Measurements from ENCODE around the gene ANKRD10.

Gene ANKRD10

DNA sequence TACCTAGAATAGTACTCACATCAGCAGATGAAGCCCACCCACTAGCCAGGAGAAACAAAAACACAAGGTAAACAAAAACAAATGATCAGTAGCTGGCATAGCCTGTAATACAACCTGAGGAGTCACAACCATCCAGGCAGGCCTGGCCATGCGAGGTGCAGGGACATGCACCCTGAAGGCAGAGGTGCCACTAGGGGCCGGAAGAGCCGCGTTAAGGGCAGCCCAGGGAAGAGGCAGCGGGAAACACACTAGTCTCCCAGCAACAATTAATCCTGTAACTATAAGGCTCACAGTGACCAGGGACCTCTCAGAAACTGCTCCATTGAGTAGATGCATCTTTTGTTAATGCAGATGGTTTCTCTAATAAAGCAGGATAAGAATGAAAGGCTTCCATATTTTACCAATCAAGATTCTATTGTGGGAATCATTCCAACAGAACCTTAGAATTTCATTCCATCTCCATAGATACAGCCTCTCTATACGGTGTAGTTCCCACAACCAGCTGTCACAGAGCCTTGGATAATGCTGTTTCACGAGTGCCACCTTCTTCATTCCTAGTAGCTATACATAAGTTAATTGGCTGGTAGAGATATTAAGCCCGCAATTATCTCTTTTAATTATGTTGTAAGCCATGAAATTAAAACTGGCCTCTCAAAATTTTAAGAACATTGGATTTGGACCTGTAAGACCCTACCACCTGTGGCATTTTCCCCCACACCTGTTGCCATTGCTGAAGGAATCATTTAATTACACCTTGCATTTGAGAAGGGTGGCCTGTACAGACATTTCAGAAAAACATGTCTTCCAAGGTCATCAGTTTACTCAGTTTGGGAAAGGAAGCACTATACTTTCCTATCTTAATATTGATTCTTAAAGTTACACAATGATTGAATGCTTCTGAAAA lies 28.7 kb downstream of the ANKRD10 start:
- CTCF ChIA-PET = no interaction called here
- TF ChIP-seq, protein P1, sequence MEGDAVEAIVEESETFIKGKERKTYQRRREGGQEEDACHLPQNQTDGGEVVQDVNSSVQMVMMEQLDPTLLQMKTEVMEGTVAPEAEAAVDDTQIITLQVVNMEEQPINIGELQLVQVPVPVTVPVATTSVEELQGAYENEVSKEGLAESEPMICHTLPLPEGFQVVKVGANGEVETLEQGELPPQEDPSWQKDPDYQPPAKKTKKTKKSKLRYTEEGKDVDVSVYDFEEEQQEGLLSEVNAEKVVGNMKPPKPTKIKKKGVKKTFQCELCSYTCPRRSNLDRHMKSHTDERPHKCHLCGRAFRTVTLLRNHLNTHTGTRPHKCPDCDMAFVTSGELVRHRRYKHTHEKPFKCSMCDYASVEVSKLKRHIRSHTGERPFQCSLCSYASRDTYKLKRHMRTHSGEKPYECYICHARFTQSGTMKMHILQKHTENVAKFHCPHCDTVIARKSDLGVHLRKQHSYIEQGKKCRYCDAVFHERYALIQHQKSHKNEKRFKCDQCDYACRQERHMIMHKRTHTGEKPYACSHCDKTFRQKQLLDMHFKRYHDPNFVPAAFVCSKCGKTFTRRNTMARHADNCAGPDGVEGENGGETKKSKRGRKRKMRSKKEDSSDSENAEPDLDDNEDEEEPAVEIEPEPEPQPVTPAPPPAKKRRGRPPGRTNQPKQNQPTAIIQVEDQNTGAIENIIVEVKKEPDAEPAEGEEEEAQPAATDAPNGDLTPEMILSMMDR (IDR thresholded peaks at IDR 0.05; ENCODE audit: control extremely low read depth, extremely low read depth, low read depth, missing control alignments) = no peak
- POLR2A ChIA-PET = no interaction called here
- DNase-seq (ENCODE audit: extremely low spot score) = no peak

DNA sequence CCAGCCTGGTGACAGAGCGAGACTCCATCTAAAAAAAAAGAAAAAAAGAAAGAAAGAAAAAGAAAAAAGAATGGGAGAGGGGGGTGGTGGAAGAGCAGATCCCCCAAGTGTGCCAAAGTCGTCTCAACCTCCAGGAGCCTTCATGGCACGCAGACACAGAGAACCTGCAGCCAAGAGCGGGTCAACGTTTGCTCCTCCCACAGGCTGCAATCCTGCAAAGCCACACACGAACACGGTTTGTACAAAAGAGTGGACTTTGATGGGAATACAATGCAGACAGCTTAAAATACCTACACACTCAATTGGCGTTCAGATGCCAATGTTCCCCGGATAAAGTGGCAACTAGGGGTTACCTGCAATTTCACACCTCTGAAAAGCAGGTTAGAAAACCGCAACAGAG lies 29.4 kb downstream of the ANKRD10 start:
- no peak for DNase-seq (ENCODE audit: extremely low spot score)
- TF ChIP-seq, protein P1 (IDR thresholded peaks at IDR 0.05; ENCODE audit: control extremely low read depth, extremely low read depth, low read depth, missing control alignments) = no peak
- ChIA-PET POLR2A (no interaction called here), CTCF (interaction anchor here (3.5 kb wide), 1 partner anchor 16 kb away, joined by 9 read pairs; no protein-coding TSS in a partner anchor)

DNA sequence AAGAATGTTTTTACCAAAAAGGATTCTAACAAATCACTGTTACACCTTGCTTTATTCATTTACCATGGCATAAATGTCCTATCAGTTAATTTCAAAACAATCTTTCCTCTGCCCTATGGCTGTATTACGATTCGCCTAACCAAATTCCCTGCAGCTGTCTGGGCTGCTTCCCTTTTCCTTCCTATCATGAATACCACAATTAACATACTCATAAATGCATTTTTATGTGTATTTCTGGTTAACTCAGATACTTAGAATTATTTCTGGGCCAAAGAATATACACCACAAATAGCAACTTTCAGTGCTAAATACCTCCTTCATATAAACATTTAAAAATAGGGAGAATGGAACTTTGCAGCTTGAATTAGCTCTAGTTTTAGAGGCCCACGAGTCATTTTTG lies 30.4 kb downstream of the ANKRD10 start:
- ChIA-PET POLR2A (no interaction called here), CTCF (interaction anchor here (1.3 to 3.6 kb wide), 4 partner anchors 9 to 31 kb away, joined by 5 to 16 read pairs (median 7); partner anchors contain the start of gene ANKRD10)
- TF ChIP-seq, protein P1 (IDR thresholded peaks at IDR 0.05; ENCODE audit: control extremely low read depth, extremely low read depth, low read depth, missing control alignments) = no peak
- DNase-seq (ENCODE audit: extremely low spot score) = no peak

DNA sequence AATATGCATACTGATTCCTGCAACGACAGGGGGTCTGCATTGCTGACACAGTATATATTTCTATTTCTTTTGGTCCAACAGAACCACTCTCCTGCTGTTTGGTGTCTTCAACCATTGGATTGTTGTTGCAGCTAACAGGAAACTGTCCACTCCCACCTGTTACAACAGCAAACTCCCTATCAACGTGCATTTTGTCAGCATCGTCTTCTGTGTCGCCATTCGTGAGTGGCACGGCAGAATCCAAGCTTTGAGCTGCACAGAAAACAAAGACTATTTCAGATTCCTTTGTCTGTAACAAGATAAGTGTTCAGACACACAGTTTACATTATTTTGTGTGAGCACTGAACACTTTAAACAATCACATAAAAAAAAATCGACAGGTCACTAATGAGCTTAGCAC lies 31.3 kb downstream of the ANKRD10 start:
- TF ChIP-seq, protein P1 (IDR thresholded peaks at IDR 0.05; ENCODE audit: control extremely low read depth, extremely low read depth, low read depth, missing control alignments) = no peak
- CTCF ChIA-PET = interaction anchor here (1.3 to 3.6 kb wide), 6 partner anchors 8 to 184 kb away, joined by 3 to 16 read pairs (median 5); partner anchors contain the start of gene ANKRD10
- DNase-seq (ENCODE audit: extremely low spot score) = no peak
- POLR2A ChIA-PET = interaction anchor here (0.7 kb wide), 1 partner anchor 32 kb away, joined by 5 read pairs; no protein-coding TSS in a partner anchor

DNA sequence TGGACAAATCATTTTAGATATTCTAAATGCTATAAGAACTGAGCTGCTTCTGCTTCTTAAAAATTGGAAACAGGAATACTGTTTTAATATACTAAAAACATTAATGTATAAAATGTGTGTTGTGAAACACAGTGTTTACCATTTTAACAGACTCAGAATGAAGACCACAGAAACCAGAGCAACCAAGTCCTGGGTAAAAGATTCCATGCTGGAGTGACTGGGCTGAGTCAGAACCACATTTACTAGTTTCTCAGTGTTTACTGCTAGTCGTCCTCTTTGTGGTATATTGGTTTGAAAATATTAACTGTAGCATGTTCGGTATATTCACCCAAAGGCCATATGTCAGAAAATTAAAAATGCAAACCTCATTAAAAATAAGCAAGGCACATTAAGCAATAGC lies 31.9 kb downstream of the ANKRD10 start:
- CTCF ChIA-PET = interaction anchor here (0.6 to 3.6 kb wide), 8 partner anchors 10 to 185 kb away, joined by 3 to 16 read pairs (median 4); partner anchors contain the start of gene ANKRD10
- no peak for DNase-seq (ENCODE audit: extremely low spot score)
- TF ChIP-seq, protein P1 (IDR thresholded peaks at IDR 0.05; ENCODE audit: control extremely low read depth, extremely low read depth, low read depth, missing control alignments) = no peak
- POLR2A ChIA-PET = interaction anchor here (0.7 kb wide), 1 partner anchor 32 kb away, joined by 5 read pairs; no protein-coding TSS in a partner anchor

DNA sequence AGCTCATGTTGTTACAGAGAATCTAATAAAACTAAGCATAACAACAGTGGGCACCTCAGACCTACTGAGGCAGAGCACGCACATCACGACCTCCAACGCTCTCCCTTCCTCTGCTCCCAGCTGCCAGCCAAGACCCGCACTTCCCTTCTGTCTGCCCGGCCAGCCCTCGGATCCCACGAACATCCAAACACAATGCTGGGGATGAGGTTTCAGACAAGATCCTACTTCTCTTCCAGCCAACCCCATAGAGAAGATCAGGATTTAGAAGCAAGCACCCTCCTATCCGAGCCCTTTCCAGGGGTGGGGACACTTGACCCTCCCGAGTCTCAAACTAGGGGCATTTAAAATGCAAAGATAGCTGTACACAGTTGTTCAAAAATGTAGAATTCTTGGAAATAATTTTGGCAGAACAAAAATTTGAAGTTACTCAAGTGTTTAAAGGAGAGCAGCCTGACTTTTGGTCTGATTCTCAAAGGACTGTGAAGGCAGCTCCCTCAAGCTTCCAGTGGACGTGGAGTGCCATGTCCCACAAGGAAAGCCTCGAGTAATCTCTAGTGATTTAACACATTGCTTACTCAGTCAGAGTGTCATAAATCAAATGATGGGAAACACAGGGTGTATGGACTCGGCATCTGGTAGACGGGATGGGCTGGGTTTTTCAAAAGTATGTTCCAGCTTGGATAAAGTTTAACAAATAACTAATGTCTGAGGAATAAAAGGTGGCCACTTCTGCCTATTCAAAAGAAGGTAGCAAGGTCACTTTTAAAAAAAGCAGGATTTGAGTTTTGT lies 32.8 kb downstream of the ANKRD10 start:
- ChIA-PET CTCF (interaction anchor here (0.6 to 3.6 kb wide), 6 partner anchors 12 to 186 kb away, joined by 3 to 16 read pairs (median 8); partner anchors contain the start of gene ANKRD10), POLR2A (no interaction called here)
- TF ChIP-seq, protein P1 (IDR thresholded peaks at IDR 0.05; ENCODE audit: control extremely low read depth, extremely low read depth, low read depth, missing control alignments) = no peak
- no peak for DNase-seq (ENCODE audit: extremely low spot score)

All from GM10248 (cell line).